HG03460 (cell line): ENCODE measurements around the gene ZNF586.
"Not testable (repeated sequence)": the region's sequence is repeated elsewhere in the genome, so short reads cannot be mapped to it uniquely, and the experiment has no call there.

Source experiments
- ATAC-seq: cut with Tn5 transposase; IDR thresholded peaks from one replicate; pipeline ENCODE4 v1.9.1; 2021; ENCODE audit not compliant: unreplicated experiment

The ZNF586 gene

DNA sequence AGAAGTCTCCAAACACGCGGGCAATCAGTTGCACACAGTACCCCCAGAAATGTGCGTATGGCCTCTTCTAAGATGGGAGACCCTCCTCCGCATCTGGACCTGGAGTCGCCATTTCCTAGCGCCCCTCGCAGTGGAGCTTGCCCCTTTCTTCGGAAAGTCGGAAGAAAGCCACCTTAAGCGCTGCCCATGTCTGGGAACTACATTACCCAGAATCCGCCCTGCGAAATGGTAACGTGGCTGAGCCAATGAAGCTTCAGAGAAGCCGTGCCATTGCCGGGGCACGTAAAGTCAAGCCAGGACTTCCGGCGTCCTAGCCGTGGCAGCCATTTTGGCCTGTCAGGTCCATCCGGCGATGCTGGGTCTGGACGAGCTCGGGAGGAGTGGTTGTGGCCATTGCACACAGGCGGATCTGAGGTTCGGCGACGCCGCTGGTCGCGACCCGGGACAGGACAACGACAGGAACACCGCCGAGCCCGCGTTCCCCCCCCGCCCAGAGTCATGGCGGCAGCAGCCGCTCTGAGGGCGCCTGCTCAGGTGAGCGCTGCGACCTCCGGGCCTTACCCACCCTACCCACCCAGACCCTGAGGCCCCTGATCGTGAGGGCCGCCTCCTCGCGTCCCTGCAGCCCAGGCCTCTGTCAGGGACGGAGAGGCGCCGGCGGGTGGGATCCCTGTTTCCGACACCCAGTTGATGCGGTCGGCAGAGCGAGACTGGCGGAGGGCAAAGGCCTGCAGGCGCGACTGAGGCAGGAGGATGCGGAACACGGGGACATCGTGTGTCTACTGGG, at the start of gene ZNF586:
ZNF586 (plus strand) TSS at position 332 of the 787 bp plus-strand sequence; CDS start at position 499, 167 bp downstream.
- peak; percentile 95 for ATAC-seq

DNA sequence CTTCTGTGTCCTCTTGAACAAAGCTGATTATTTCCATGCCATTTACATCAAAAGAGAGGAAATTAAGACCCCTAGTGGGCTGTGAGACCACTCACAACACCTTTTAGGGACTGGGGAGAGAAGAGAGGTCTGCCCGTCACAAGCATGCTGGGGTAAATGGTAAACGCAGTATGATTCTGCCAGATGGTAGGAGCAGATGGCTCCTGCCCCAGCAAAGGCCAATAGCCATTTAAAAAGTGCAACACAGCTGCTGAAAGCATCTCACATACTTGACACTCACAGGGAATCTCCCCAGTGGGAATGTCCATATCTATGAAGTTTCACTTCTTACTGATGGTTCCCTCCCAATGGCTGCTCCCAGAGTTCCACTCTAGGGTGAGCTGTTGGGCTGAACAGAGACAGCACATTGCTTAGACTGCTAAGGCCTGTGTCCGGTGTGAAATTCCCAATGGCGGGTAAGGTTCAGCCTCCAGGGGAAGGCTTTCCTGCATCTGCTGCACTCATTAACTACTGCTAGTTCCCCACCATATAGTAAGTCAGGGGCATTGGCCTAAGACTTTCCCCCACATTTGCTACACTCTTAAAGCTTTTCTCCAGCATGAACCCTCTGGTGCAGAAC, 49.5 kb upstream of the ZNF586 start:
- ATAC-seq: no peak

GRCh38 chr19:57720878-57721277, 48.6 kb upstream of the ZNF586 start:
- ATAC-seq: no peak

- ATAC-seq: not testable (repeated sequence)
Measured at GRCh38 chr19:57738320-57738719, 31.2 kb upstream of the ZNF586 start.

GRCh38 chr19:57738770-57739169, 30.7 kb upstream of the ZNF586 start:
- not testable (repeated sequence) for ATAC-seq

DNA sequence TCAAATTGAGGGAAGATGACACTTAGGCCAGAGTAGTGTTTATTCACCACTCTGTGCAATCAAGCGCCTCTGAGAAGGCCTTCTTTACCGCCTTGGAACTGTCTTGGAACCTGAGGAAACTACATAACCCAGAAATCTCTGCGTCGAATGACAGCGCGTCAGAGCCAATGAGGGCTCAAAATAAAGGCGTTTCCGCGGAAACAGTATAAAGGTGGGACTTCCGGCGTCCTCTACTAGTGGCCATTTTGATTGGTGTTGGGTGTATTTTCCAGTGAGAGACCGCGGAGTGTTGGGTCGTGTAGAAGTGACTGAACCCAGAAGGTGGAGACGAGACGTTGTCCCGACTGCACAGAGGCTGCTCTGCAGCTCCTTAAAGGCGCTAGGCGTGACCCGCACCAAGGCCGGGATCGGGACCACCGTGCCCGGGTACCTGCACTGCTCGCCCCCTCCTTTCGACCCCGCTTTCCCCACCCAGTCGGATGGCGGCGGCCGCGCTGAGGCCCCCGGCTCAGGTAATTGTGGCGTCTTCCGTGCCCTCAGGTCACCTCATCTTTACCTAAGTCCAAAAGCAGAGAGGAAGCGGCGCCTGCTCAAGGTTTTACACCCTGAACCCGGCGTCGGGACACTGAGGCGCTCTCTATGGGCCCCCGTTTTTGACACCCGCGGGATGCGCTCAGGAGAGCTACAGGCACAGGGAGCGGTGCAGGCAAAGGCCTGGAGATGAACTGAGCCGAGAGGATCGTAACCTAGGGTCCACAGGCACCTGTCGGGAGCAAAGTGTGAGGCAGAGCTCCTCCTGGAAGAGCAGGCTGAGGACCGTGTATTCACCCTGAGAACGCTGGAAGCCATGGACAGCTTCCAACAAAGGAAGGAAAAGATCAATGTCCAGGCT, 22.6 kb upstream of the ZNF586 start, which contains the start of gene ZNF776:
ZNF776 (plus strand) TSS at position 236 of the 892 bp plus-strand sequence; CDS start at position 480, 244 bp downstream.
- peak; percentile 95 for ATAC-seq

DNA sequence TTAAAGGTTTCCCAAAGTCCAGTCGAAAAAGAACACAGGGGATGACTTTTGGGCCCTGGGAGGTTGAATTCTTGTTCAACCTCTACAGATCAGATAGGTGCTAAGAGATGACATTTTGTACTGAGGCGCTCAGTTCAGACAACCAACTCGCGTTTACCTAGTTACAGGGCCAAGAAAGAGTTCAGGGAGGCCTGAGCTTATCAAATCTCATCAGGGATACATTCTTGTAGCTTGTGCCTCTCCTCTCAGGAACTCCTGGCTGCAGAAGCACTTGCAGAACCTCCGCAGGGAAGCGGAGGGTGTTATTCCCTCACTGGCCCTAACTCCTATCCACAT, 22.0 kb upstream of the ZNF586 start:
- ATAC-seq: no peak

GRCh38 chr19:57748029-57748428, 21.4 kb upstream of the ZNF586 start:
- no peak for ATAC-seq

GRCh38 chr19:57754091-57754673, 15.3 kb upstream of the ZNF586 start:
- no peak for ATAC-seq

DNA sequence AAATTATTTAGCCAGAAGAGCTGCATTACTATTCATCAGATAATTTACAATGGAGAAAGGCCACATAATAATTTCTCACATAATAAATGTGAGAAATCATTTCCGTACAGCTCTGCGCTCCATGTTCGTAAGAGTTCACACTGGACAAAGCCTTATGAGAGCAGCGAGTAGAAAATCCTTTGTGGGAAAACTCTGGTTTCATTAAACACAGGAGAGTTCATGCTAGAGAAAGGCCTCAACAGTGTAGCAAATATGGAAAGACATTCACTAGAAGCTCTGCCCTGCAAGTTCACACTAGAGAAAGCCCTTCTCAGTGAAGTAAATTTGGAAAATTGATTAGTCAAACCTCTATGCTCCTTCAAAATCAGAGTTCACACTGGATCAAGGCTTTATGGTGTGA, 14.4 kb upstream of the ZNF586 start:
- ATAC-seq: no peak

GRCh38 chr19:57757941-57758340, 11.5 kb upstream of the ZNF586 start:
- no peak for ATAC-seq

DNA sequence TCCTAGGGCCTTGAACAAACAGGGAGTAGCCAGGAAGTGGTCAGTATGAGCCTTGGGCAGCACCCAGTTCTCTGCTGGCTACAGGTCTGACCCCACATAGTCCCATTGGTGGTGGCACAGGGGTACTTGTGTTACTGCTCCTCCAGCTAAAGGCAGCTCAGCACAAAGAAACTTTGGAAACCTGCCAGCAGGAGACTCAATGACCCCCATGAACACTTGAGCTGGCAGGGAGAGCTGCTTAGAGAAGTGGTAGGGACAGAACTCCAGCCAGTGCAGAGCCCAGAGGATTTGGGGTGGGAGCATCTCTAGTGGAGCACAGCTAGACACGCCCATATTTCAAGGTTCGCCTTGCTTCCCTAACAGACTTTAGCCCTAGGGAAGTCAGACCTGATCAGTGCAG, 10.4 kb upstream of the ZNF586 start:
- ATAC-seq: no peak

DNA sequence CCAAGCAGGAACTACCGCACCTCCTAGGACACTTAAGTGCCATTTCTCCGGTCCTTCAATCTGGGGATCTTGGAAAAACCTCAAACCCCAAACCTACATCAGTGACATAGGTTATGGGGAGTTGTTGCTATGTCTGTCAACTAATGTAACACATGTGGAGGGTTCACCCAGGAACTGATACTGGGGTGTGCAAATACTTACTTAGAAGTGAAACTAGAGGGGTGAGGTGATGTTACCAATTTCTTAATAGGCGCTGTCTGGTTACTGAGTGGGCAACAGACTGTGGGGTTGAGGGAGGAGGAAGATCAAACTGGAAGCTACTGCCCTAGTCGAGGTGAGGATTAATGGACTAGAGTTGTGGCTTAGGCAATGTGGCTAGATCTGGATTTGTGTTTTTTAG, 1.9 kb downstream of the ZNF586 start:
- ATAC-seq: no peak

- no peak for ATAC-seq
Measured at GRCh38 chr19:57773488-57773887, 4.0 kb downstream of the ZNF586 start.

GRCh38 chr19:57776764-57777296, 7.4 kb downstream of the ZNF586 start:
- no peak for ATAC-seq

DNA sequence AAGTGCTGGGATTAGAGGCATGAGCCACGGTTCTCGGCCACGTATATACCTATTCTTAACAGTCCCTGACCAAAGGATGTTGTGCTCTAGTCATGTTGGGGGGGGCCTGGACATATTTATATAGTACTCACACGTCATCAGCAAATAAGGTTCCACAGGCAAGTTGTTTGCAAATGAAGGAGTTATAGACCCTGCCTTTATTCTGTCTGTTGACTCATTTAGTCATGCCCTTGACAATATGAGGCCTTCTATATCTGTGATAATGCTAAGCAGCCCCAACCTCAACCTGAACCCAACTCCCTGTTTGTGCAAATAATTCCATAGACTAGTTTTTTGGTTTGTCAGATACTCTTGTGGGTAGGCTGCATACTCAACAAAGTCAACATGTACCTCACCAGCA, 8.9 kb downstream of the ZNF586 start:
- ATAC-seq: no peak

- no peak for ATAC-seq
Measured at GRCh38 chr19:57779220-57779845, 9.9 kb downstream of the ZNF586 start.

GRCh38 chr19:57786286-57786685, 16.8 kb downstream of the ZNF586 start:
- no peak for ATAC-seq

DNA sequence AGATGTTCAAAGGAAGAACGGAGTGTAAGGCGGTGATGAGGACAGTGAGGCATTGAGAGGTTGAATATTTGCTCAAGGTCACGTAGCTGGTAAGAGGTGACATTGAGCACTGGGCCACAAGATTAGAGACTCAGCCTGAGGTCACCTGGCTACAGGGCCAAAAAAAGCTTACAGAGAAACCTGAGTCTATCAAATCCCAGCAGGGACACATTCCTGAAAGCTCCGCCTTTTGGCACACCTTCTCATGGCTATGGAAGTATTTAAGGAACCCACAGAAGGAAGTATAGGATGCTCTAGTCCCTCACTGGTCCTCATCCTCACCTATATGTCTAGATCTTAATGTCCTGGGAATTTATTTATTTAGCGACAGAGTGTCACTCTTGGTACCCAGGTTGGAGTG, 17.4 kb downstream of the ZNF586 start:
- no peak for ATAC-seq

DNA sequence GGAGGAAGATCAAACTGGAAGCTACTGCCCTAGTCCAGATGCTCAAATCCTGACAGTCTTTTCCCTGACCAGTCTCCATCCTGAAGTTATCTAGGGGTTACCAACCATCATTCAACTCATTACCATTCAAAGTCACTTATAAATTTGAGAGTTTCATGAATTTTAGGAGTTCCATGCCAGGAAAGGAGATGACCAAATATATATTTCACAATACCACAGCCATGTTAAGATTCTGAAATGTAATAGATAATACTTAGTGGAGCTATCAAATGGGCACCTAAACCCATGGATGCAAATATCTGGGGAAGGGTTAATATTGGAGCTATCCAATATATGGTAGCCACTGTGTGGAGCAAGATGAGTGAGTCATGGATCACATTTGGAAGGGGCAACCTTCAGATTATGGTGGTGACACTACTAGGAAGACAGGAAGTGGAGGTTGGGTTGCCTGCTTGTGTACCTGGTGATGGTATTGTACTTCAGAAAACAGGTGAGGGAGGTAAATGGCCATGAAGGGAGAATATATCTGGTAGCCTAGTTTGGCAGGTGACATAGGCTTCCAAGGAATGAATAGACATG, 18.7 kb downstream of the ZNF586 start:
- ATAC-seq: no peak
